Thyroid gland (tissue), 4 donors: ENCODE results near the gene PRKX.
"Not testable (repeated sequence)": the region's sequence is repeated elsewhere in the genome, so short reads cannot be mapped to it uniquely, and the experiment has no call there.

Source experiments
- CTCF ChIP-seq, 6 experiments: fragments of 200-600 bp in 3 of 6; fragments of 450-650 bp in 3 of 6; sonication (generic) in 3 of 6; IDR thresholded peaks; one replicate each; pipeline ENCODE4 v1.5.1; 2016 to 2019; ENCODE audit warnings: antibody characterized with exemption in 6 of 6, mild to moderate bottlenecking in 2 of 6, inconsistent platforms in 1 of 6, moderate library complexity in 1 of 6
- POLR2A ChIP-seq, 2 donors: fragments of 450-650 bp; IDR thresholded peaks; one replicate each; pipeline ENCODE4 v1.6.1; 2017; ENCODE audit warnings: antibody characterized with exemption in 2 of 2, mild to moderate bottlenecking in 2 of 2, moderate library complexity in 1 of 2

DNA sequence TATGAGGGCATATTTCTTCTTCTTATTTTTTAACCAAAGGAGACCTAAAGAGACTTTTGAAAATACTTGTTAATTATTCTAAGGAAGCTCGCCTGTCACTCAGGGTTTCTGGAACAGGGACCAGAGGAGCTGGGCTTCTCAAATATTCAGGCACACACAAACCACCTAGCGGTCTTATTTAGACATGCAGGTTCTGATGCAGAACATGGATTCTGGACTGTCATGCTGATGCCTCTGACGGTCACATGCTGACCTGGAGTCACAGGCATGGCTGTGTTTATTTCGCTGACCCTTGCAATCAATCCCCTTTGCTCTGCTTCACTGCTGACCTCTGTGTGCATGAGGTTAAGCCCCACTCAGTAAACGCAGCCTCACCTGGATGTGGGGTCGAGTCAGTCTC, 101.7 kb downstream of the PRKX start:
- TF ChIP-seq CTCF, POLR2A (IDR thresholded peaks at IDR 0.05): not testable (repeated sequence)
